Naive thymus-derived CD4-positive, alpha-beta T cell (primary cell): ENCODE measurements around the gene PEAR1. TPM values are rescaled to one million over a fixed set of nuclear protein-coding genes. Genes with fewer than 3 reads are reported as not detected.
A peak's percentile ranks its signal among the peaks of the same experiment; 100 is the strongest.

Experiments
- ATAC-seq: fragments of 150-1000 bp; cut with Tn5 transposase; 2 replicates; pipeline ENCODE4 v1.10.0; 2021; ENCODE audit warnings: mild to moderate bottlenecking, moderate library complexity
- CTCF ChIA-PET: fragments of 350-600 bp; sonication (Branson Sonifier 250); formaldehyde crosslinking; loops from one replicate; lab custom pipeline; 2021; ENCODE audit warnings: antibody characterized with exemption; lab: Charles Lee
- POLR2A ChIA-PET: fragments of 350-600 bp; sonication (Branson Sonifier 250); formaldehyde crosslinking; loops from one replicate; lab custom pipeline; 2021; ENCODE audit warnings: antibody characterized with exemption, inconsistent platforms; lab: Charles Lee
- DNase-seq, 9 donors: peaks; one replicate each; pipeline versions ENCODE4 v3.0.0 to v3.0.0-alpha.2; 2020 to 2022; ENCODE audit warnings: mixed read lengths in 1 of 9
- H3K27ac ChIP-seq: one replicate; pipeline ENCODE4 v1.7.0; 2013; ENCODE audit warnings: mild to moderate bottlenecking, low read depth, low read length, moderate library complexity
- H3K27me3 ChIP-seq, 2 donors: one replicate each; pipeline ENCODE4 v1.7.0; 2013; ENCODE audit warnings: low read length in 2 of 2, mild to moderate bottlenecking in 2 of 2, moderate library complexity in 2 of 2; ENCODE audit not compliant: control insufficient read depth in 2 of 2, insufficient read depth in 2 of 2
- H3K36me3 ChIP-seq, 3 experiments: 1 replicate in 2 of 3; 2 replicates in 1 of 3; pipeline ENCODE4 v1.7.0; 2013; ENCODE audit warnings: low read length in 3 of 3, mild to moderate bottlenecking in 3 of 3, moderate library complexity in 1 of 3; ENCODE audit not compliant: insufficient read depth in 3 of 3, control insufficient read depth in 2 of 3
- H3K4me1 ChIP-seq, 2 donors: one replicate each; pipeline ENCODE4 v1.7.0; 2013; ENCODE audit warnings: low read length in 2 of 2, mild to moderate bottlenecking in 2 of 2, moderate library complexity in 1 of 2; ENCODE audit not compliant: control insufficient read depth in 2 of 2, insufficient read depth in 2 of 2
- H3K4me3 ChIP-seq: 2 replicates; pipeline ENCODE4 v1.7.0; 2013; ENCODE audit warnings: mild to moderate bottlenecking, low read length
- H3K9me3 ChIP-seq, 3 experiments: 1 replicate in 2 of 3; 2 replicates in 1 of 3; pipeline ENCODE4 v1.7.0; 2013; ENCODE audit warnings: low read length in 3 of 3; ENCODE audit not compliant: control insufficient read depth in 2 of 3
- H3K27ac Mint-ChIP-seq, 9 donors: one replicate each; pipeline ENCODE4 v1.8.0; 2020 to 2022; ENCODE audit warnings: mixed read lengths in 9 of 9, mild to moderate bottlenecking in 8 of 9, moderate library complexity in 5 of 9, inconsistent platforms in 2 of 9
- H3K27me3 Mint-ChIP-seq, 5 donors: one replicate each; pipeline ENCODE4 v1.8.0; 2021 to 2022; ENCODE audit warnings: mixed read lengths in 5 of 5, mild to moderate bottlenecking in 1 of 5
- H3K36me3 Mint-ChIP-seq, 5 donors: one replicate each; pipeline ENCODE4 v1.8.0; 2020 to 2022; ENCODE audit warnings: mixed read lengths in 5 of 5, mild to moderate bottlenecking in 3 of 5, inconsistent platforms in 1 of 5
- H3K4me1 Mint-ChIP-seq, 7 donors: one replicate each; pipeline ENCODE4 v1.8.0; 2020 to 2022; ENCODE audit warnings: mixed read lengths in 7 of 7, mild to moderate bottlenecking in 3 of 7, inconsistent platforms in 1 of 7
- H3K4me3 Mint-ChIP-seq, 10 donors: one replicate each; pipeline ENCODE4 v1.8.0; 2020 to 2022; ENCODE audit warnings: mild to moderate bottlenecking in 10 of 10, mixed read lengths in 10 of 10, moderate library complexity in 6 of 10, inconsistent platforms in 2 of 10
- H3K9me3 Mint-ChIP-seq, 11 donors: one replicate each; pipeline ENCODE4 v1.8.0; 2020 to 2022; ENCODE audit warnings: mixed read lengths in 11 of 11, mild to moderate bottlenecking in 4 of 11, inconsistent platforms in 1 of 11, moderate library complexity in 1 of 11
- intact Hi-C, 2 donors: fragments of 100-400 bp; cut with micrococcal nuclease; formaldehyde crosslinking; loops; one replicate each; pipeline ENCODE4 v1.15.1; 2023
- polyA plus RNA-seq, 2 donors: library from polyadenylated mRNA; unstranded; fragments of 300-500 nt; fragmentation: Illumina TruSeq; gene quantifications; one replicate each; pipeline ENCODE4 v1.2.3, GENCODE V29; 2021
- total RNA-seq, 6 experiments: library from RNA in 5 of 6; stranded (reverse) in 5 of 6; gene quantifications; 1 replicate in 5 of 6; 2 replicates in 1 of 6; pipeline ENCODE4 v1.2.3 and lab custom pipeline; 2021 to 2026

PEAR1 gene
- total and polyA plus RNA-seq, 7 experiments from 2014 or later = 0.19 to 1.2 (median 0.32) TPM

DNA sequence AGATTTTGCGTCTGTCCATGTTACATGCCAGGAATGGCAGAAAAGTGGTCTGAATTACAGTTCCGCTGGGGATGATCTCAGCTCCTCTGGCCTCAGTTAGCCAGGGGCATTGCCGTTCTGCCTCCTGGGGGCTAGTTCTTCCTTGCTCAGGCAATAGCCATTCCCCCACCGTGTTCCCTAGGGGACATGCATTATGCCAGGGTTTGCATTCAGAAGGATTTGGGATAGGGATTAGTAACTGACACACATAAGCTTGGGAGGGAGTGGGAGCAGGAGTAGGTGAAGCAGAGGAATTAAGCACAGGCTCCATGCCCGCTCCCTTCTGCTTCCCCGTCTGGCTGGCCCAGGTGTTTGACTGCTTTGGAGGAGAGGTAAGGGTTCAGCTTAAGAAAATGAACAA lies 39.6 kb downstream of the PEAR1 start:
- Mint-ChIP-seq H3K4me1 (peaks cover 9 to 13% (median 12%) of the 10 kb centered on the region in 7 donors), H3K27ac (no peak overlapping the region), H3K9me3 (peaks cover 0 to 1% (median 0%) of the 10 kb centered on the region in 11 donors), H3K27me3 (peaks cover 29 to 41% (median 37%) of the 10 kb centered on the region in 5 donors), H3K4me3 (no peak overlapping the region), H3K36me3 (peaks cover 0 to 7% (median under 1%) of the 10 kb centered on the region in 5 donors)
- no peaks in the 10 kb centered on the region for H3K4me1 ChIP-seq
- ChIA-PET POLR2A (no interaction called here), CTCF (interaction anchor here (0.6 to 1.0 kb wide), 3 partner anchors 95 to 119 kb away, joined by 3 to 4 read pairs (median 3); no protein-coding TSS in a partner anchor)
- H3K36me3 ChIP-seq = peaks cover 0 to 33% (median 0%) of the 10 kb centered on the region in 3 experiments
- H3K9me3 ChIP-seq = no peaks in the 10 kb centered on the region
- intact Hi-C loops = no loop called here
- no peak overlapping the region for H3K27ac ChIP-seq
- ATAC-seq (no peak), DNase-seq (no peak)
- no peak overlapping the region for H3K4me3 ChIP-seq
- H3K27me3 ChIP-seq = peaks cover 0 to 4% of the 10 kb centered on the region in 2 donors

DNA sequence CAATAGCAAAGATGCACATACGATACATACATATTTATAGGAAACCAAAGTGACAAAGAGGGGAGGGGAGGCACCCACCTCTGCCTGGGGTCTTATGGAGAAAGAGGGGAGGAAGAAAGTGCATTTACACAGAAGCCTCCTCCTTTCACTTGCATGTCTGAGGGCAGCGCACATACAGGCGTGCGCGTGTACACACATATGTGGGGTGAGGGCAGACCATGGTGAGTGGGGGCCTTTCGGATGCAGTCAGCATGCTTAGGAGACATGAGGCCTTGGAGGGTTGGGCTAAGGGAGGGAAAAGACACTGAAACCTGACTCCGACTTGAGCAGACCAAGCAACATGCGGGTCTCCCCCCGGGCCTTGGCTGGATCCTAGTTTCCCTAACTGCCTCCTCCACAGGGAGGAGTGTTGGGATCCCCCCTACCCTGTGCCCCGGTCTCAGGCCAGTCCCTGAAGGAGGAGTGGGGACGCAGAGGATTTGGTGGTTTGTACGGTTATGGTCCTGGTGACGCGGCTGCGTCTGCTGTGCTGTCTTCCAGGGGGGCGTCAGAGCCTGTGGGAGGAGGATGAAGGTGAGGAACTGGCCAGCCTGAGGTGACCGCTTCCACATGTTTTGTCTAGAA lies 42.1 kb downstream of the PEAR1 start:
- peaks cover 0 to 58% (median 4%) of the 10 kb centered on the region in 3 experiments for H3K36me3 ChIP-seq
- ChIA-PET POLR2A (no interaction called here), CTCF (no interaction called here)
- H3K4me3 ChIP-seq = no peak overlapping the region
- no peak overlapping the region for H3K27ac ChIP-seq
- H3K27ac Mint-ChIP-seq = no peak overlapping the region
- no peak overlapping the region for H3K4me3 Mint-ChIP-seq
- H3K27me3 Mint-ChIP-seq = peaks cover 10 to 21% (median 14%) of the 10 kb centered on the region in 5 donors
- DNase-seq = no peak
- H3K4me1 Mint-ChIP-seq = peaks cover 6 to 13% (median 10%) of the 10 kb centered on the region in 7 donors
- peaks cover 0 to 1% (median 0%) of the 10 kb centered on the region in 11 donors for H3K9me3 Mint-ChIP-seq
- H3K4me1 ChIP-seq = no peaks in the 10 kb centered on the region
- no peak for ATAC-seq
- no peaks in the 10 kb centered on the region for H3K27me3 ChIP-seq
- H3K9me3 ChIP-seq = no peaks in the 10 kb centered on the region
- intact Hi-C loops = no loop called here
- H3K36me3 Mint-ChIP-seq = peaks cover 0 to 18% (median 8%) of the 10 kb centered on the region in 5 donors

DNA sequence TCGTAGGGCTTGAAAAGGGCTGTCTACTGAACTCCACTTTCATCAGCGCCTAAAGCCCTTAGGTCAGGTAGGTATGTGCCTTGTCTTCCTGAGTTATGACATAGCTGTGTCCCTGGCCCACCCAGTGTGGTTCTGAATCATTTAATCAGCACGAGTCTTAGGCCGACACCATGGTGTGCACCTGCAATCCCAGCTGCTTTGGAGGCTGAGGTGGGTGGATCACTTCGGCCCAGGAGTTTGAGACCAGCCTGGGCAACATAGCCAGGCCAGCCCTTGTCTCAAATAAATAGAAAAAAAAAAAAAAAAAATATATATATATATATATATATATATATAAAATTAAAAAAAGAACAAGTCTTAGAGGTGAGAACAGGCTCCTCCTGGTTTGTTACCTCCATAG lies 42.7 kb downstream of the PEAR1 start:
- no peaks in the 10 kb centered on the region for H3K27me3 ChIP-seq
- Mint-ChIP-seq H3K4me1 (peaks cover 4 to 9% (median 5%) of the 10 kb centered on the region in 7 donors), H3K36me3 (peaks cover 4 to 21% (median 8%) of the 10 kb centered on the region in 5 donors), H3K27ac (no peak overlapping the region), H3K27me3 (peaks cover 4 to 16% (median 8%) of the 10 kb centered on the region in 5 donors), H3K4me3 (no peak overlapping the region), H3K9me3 (peaks cover 0 to 1% (median 0%) of the 10 kb centered on the region in 11 donors)
- no peak overlapping the region for H3K4me3 ChIP-seq
- H3K4me1 ChIP-seq = no peaks in the 10 kb centered on the region
- ATAC-seq (no peak), DNase-seq (no peak)
- H3K9me3 ChIP-seq = no peaks in the 10 kb centered on the region
- CTCF ChIA-PET = interaction anchor here (0.5 kb wide), 1 partner anchor 247 kb away, joined by 3 read pairs; no protein-coding TSS in a partner anchor
- POLR2A ChIA-PET = no interaction called here
- intact Hi-C loops = no loop called here
- no peak overlapping the region for H3K27ac ChIP-seq
- H3K36me3 ChIP-seq = peaks cover 0 to 64% (median 4%) of the 10 kb centered on the region in 3 experiments

DNA sequence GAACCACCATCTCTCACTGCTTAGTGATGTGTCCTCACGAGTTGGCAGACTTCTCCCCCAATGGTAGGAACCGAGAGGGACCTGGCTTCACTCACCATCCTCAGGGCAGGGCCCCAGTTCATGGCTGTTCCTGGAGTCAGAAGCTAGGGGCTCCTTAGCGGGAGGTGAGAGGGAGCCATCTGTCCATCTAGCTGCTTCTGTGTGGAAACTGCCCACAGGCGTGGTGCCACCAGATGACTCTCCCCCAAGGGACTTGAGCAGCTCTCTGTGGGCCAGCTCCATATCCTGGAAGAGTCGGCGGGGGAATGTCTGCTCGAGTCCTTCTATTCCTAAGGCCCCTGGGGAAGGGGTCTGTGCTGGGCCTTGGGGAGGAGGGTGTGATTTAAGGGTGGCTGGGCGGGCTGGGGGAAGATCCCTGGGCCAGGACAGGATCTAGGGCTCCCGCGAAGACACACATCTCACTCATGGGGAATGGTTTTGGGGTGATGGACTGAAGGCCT lies 43.3 kb downstream of the PEAR1 start:
- no peak overlapping the region for H3K4me3 ChIP-seq
- H3K4me3 Mint-ChIP-seq = no peak overlapping the region
- peaks cover 0 to 1% (median 0%) of the 10 kb centered on the region in 11 donors for H3K9me3 Mint-ChIP-seq
- no peaks in the 10 kb centered on the region for H3K4me1 ChIP-seq
- H3K27ac Mint-ChIP-seq = peak overlapping the region in 2 of 9 donors; percentile 36 to 80
- no peaks in the 10 kb centered on the region for H3K27me3 ChIP-seq
- DNase-seq (no peak), ATAC-seq (no peak)
- H3K4me1 Mint-ChIP-seq = peaks cover 0 to 6% (median 0%) of the 10 kb centered on the region in 7 donors
- ChIA-PET POLR2A (interaction anchor here (0.5 kb wide), 1 partner anchor 14 kb away, joined by 3 read pairs; no protein-coding TSS in a partner anchor), CTCF (no interaction called here)
- peaks cover 0 to 70% (median 10%) of the 10 kb centered on the region in 3 experiments for H3K36me3 ChIP-seq
- H3K36me3 Mint-ChIP-seq = peaks cover 5 to 22% (median 8%) of the 10 kb centered on the region in 5 donors
- peaks cover 0 to 12% (median 3%) of the 10 kb centered on the region in 5 donors for H3K27me3 Mint-ChIP-seq
- H3K9me3 ChIP-seq = no peaks in the 10 kb centered on the region
- H3K27ac ChIP-seq = no peak overlapping the region
- intact Hi-C loops = no loop called here

DNA sequence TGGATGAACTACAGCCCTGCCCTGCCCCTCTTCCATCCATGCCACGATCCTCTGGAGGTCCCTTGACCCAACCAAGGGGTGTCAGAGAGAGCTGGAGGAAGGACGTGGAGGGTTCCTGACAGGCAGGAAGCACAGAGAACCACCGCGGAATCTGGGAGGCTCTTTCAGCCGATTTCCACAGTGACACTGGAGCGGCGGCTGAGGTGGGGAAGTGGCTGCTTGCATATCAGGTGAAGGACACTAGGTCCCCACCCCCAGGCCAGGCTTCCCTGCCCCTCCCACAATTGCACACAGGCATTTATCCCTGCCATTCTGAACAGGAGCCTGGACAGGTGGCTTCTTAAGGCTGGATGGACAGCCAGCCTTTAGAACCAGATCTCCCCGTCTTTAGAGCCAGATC lies 44.4 kb downstream of the PEAR1 start:
- Histone ChIP-seq H3K27me3 (no peaks in the 10 kb centered on the region), H3K36me3 (peaks cover 0 to 81% (median 19%) of the 10 kb centered on the region in 3 experiments), H3K4me3 (no peak overlapping the region), H3K9me3 (no peaks in the 10 kb centered on the region), H3K27ac (no peak overlapping the region), H3K4me1 (no peaks in the 10 kb centered on the region)
- Mint-ChIP-seq H3K27ac (peak overlapping the region in 3 of 9 donors; percentile 30 to 55 (median 55)), H3K4me3 (no peak overlapping the region), H3K36me3 (peaks cover 5 to 32% (median 12%) of the 10 kb centered on the region in 5 donors), H3K4me1 (peaks cover 0 to 3% (median 0%) of the 10 kb centered on the region in 7 donors), H3K9me3 (no peaks in the 10 kb centered on the region), H3K27me3 (peaks cover 0 to 3% (median 0%) of the 10 kb centered on the region in 5 donors)
- POLR2A ChIA-PET = no interaction called here
- CTCF ChIA-PET = no interaction called here
- intact Hi-C loops = no loop called here
- no peak for ATAC-seq
- no peak for DNase-seq

DNA sequence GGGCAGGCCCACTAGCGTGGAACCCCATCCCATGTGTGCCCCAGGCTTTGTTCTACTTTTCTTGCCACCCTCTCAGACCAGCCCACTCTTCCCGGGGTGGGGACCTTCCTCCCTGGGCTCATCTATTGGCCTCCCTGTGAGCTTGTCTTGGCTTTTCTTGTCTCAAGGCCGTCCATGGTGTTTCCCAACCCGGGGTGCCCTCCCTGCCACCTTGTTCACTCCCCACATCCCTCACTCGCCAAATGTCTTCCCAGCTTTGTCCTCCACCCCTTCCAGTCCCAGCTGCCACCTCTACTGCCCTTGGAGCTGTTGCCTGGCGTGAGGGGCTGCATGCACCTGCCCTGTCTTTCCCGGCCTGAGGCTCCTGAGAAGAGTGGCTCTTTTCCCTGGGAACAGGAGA lies 45.3 kb downstream of the PEAR1 start:
- DNase-seq (no peak), ATAC-seq (no peak)
- Mint-ChIP-seq H3K9me3 (no peaks in the 10 kb centered on the region), H3K4me3 (no peak overlapping the region), H3K27me3 (no peaks in the 10 kb centered on the region), H3K36me3 (peaks cover 5 to 32% (median 16%) of the 10 kb centered on the region in 5 donors), H3K27ac (no peak overlapping the region), H3K4me1 (peaks cover 0 to 2% (median 0%) of the 10 kb centered on the region in 7 donors)
- H3K36me3 ChIP-seq = peaks cover 0 to 89% (median 19%) of the 10 kb centered on the region in 3 experiments
- POLR2A ChIA-PET = no interaction called here
- no peaks in the 10 kb centered on the region for H3K4me1 ChIP-seq
- intact Hi-C loops = no loop called here
- H3K27ac ChIP-seq = no peak overlapping the region
- CTCF ChIA-PET = interaction anchor here (1.3 kb wide), 1 partner anchor 49 kb away, joined by 3 read pairs; no protein-coding TSS in a partner anchor
- H3K27me3 ChIP-seq = no peaks in the 10 kb centered on the region
- no peak overlapping the region for H3K4me3 ChIP-seq
- no peaks in the 10 kb centered on the region for H3K9me3 ChIP-seq
